Mesenchymal stem cell (in vitro differentiated cells and primary cell): ENCODE results near the gene SMS.

Experiments
- DNase-seq: peaks from one replicate; pipeline ENCODE4 v3.0.0-alpha.2; 2013
- H2AFZ ChIP-seq: one replicate; pipeline ENCODE4 v1.6.1; 2013; ENCODE audit warnings: low read depth, mild to moderate bottlenecking, control low read depth, inconsistent platforms, low read length, moderate library complexity
- H2AK5ac ChIP-seq: 2 replicates; pipeline ENCODE4 v1.6.1; 2013; ENCODE audit warnings: low read length, moderate library complexity, mild to moderate bottlenecking, inconsistent platforms; ENCODE audit not compliant: severe bottlenecking
- H2BK120ac ChIP-seq: one replicate; pipeline ENCODE4 v1.6.1; 2013; ENCODE audit warnings: low read depth, mild to moderate bottlenecking, inconsistent platforms, low read length, moderate library complexity
- H2BK12ac ChIP-seq, 2 experiments: one replicate each; pipeline ENCODE4 v1.6.1; 2013; ENCODE audit warnings: inconsistent platforms in 2 of 2, low read length in 2 of 2, mild to moderate bottlenecking in 2 of 2, moderate library complexity in 2 of 2, control low read depth in 1 of 2
- H2BK15ac ChIP-seq: one replicate; pipeline ENCODE4 v1.6.1; 2013; ENCODE audit warnings: mild to moderate bottlenecking, low read depth, inconsistent platforms; ENCODE audit not compliant: poor library complexity, severe bottlenecking
- H2BK5ac ChIP-seq: 2 replicates; pipeline ENCODE4 v1.6.1; 2013; ENCODE audit warnings: low read depth, mild to moderate bottlenecking, low read length, control low read depth, inconsistent platforms; ENCODE audit not compliant: poor library complexity, severe bottlenecking
- H3K14ac ChIP-seq, 2 experiments: one replicate each; pipeline ENCODE4 v1.6.1; 2013; ENCODE audit warnings: inconsistent platforms in 2 of 2, low read length in 2 of 2, control low read depth in 1 of 2, mild to moderate bottlenecking in 1 of 2, moderate library complexity in 1 of 2
- H3K18ac ChIP-seq, 2 experiments: one replicate each; pipeline ENCODE4 v1.6.1; 2013; ENCODE audit warnings: inconsistent platforms in 2 of 2, low read length in 2 of 2, control low read depth in 1 of 2, low read depth in 1 of 2, mild to moderate bottlenecking in 1 of 2
- H3K23ac ChIP-seq, 2 experiments: one replicate each; pipeline ENCODE4 v1.6.1; 2013; ENCODE audit warnings: inconsistent platforms in 2 of 2, low read length in 2 of 2, mild to moderate bottlenecking in 2 of 2, moderate library complexity in 2 of 2, control low read depth in 1 of 2
- H3K27ac ChIP-seq: 2 replicates; pipeline ENCODE4 v1.5.1; 2013; ENCODE audit warnings: mild to moderate bottlenecking, moderate library complexity, low read length, control low read depth, inconsistent platforms; ENCODE audit not compliant: poor library complexity, severe bottlenecking
- H3K27me3 ChIP-seq, 2 experiments: 2 replicates each; pipeline versions ENCODE4 v1.6.1 to v1.7.0; 2013; ENCODE audit warnings: low read length in 2 of 2, mild to moderate bottlenecking in 2 of 2, moderate library complexity in 2 of 2, control low read depth in 1 of 2, inconsistent platforms in 1 of 2; ENCODE audit not compliant: control insufficient read depth in 1 of 2, insufficient read depth in 1 of 2
- H3K36me3 ChIP-seq, 2 experiments: 2 replicates each; pipeline versions ENCODE4 v1.6.1 to v1.7.0; 2013; ENCODE audit warnings: low read length in 2 of 2, control low read depth in 1 of 2, inconsistent platforms in 1 of 2, low read depth in 1 of 2, mild to moderate bottlenecking in 1 of 2; ENCODE audit not compliant: insufficient read depth in 2 of 2, control insufficient read depth in 1 of 2
- H3K4ac ChIP-seq, 2 experiments: one replicate each; pipeline ENCODE4 v1.6.1; 2013; ENCODE audit warnings: inconsistent platforms in 2 of 2, low read length in 2 of 2, mild to moderate bottlenecking in 2 of 2, moderate library complexity in 2 of 2, control low read depth in 1 of 2, low read depth in 1 of 2
- H3K4me1 ChIP-seq: 2 replicates; pipeline ENCODE4 v1.6.1; 2013; ENCODE audit warnings: low read depth, low read length, control low read depth; ENCODE audit not compliant: control insufficient read depth, insufficient read depth
- H3K4me2 ChIP-seq: 2 replicates; pipeline ENCODE4 v1.6.1; 2013; ENCODE audit warnings: low read length, mild to moderate bottlenecking, inconsistent platforms; ENCODE audit not compliant: poor library complexity, severe bottlenecking
- H3K4me3 ChIP-seq, 2 experiments: 2 replicates each; pipeline versions ENCODE4 v1.5.1 to v1.7.0; 2013; ENCODE audit warnings: low read length in 2 of 2, mild to moderate bottlenecking in 2 of 2, control low read depth in 1 of 2, low read depth in 1 of 2; ENCODE audit not compliant: insufficient read depth in 1 of 2
- H3K79me1 ChIP-seq: replicated peaks from 2 replicates; pipeline ENCODE4 v1.6.1; 2013; ENCODE audit warnings: mild to moderate bottlenecking, control low read depth, low read length, inconsistent platforms; ENCODE audit not compliant: poor library complexity, severe bottlenecking
- H3K9ac ChIP-seq: 2 replicates; pipeline ENCODE4 v1.7.0; 2013; ENCODE audit warnings: mild to moderate bottlenecking, low read length, moderate library complexity
- H3K9me3 ChIP-seq: 2 replicates; pipeline ENCODE4 v1.7.0; 2013; ENCODE audit warnings: mild to moderate bottlenecking, low read length; ENCODE audit not compliant: control insufficient read depth
- H4K8ac ChIP-seq: one replicate; pipeline ENCODE4 v1.6.1; 2013; ENCODE audit warnings: inconsistent platforms, mild to moderate bottlenecking, low read length, moderate library complexity
- H4K91ac ChIP-seq: one replicate; pipeline ENCODE4 v1.6.1; 2013; ENCODE audit warnings: mild to moderate bottlenecking, low read length, inconsistent platforms
- WGBS: methylation state at CpG from one replicate; pipeline ENCODE4 v1.1.7; 2013; ENCODE audit warnings: mixed read lengths; 5-methylcytosine and 5-hydroxymethylcytosine counted together

Gene SMS

DNA sequence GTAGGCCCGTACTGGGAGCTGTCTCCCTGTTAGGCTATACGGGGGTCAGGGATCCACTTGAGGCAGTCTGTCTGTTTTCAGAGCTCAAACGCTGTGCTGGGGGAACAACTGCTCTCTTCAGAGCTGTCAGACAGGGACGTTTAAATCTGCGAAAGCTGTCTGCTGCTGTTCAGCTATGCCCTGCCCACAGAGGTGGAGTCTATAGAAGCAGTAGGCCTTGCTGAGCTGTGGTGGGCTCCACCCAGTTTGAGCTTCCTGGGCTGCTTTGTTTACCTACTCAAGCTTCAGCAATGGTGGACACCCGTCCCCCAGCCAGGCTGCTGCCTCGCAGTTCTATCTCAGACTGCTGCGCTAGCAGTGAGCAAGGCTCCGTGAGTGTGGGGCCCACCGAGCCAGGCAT, 64.4 kb downstream of the SMS start:
- Histone ChIP-seq H2BK5ac (no peak overlapping the region), H3K79me1 (peaks cover 3% of the 10 kb centered on the region), H3K4me3 (no peak overlapping the region), H2AFZ (no peak overlapping the region), H4K91ac (no peak overlapping the region), H2BK15ac (no peak overlapping the region), H4K8ac (no peak overlapping the region), H3K23ac (no peak overlapping the region), H3K4me2 (no peak overlapping the region), H2BK120ac (no peak overlapping the region), H3K27me3 (no peaks in the 10 kb centered on the region), H3K14ac (no peak overlapping the region), H3K9me3 (peaks cover 6% of the 10 kb centered on the region), H3K4me1 (no peaks in the 10 kb centered on the region), H2BK12ac (no peak overlapping the region), H2AK5ac (no peak overlapping the region), H3K27ac (no peak overlapping the region), H3K4ac (no peak overlapping the region), H3K36me3 (peaks cover 5 to 17% of the 10 kb centered on the region in 2 experiments), H3K18ac (no peak overlapping the region), H3K9ac (no peak overlapping the region)
- DNase-seq: no peak
- 98% methylated on average over 10 of the region's 10 CpGs for WGBS

DNA sequence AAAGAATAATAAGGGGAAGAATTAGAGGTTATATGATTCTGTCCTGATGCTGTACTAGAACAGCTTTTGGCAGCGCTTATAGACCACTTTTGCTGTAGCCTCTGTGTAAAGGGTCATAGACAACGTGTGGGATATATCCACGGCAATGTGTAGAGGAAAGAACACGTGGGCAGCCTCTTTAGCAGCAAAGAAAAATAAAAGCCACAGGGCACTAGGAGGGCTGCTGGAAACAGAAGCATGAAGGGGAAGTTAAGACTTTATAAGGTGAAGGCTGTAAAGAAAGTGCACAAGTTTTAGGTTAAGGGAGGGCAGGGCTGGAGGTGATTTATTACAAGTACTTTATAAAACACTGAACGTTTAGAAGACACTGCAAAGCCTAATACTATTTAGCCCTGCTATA, 71.5 kb downstream of the SMS start:
- Histone ChIP-seq H3K27ac (no peak overlapping the region), H3K79me1 (no peaks in the 10 kb centered on the region), H3K4me3 (no peak overlapping the region), H2AK5ac (no peak overlapping the region), H3K9me3 (peaks cover 6% of the 10 kb centered on the region), H2BK120ac (no peak overlapping the region), H2BK5ac (no peak overlapping the region), H3K23ac (no peak overlapping the region), H2AFZ (no peak overlapping the region), H3K4ac (no peak overlapping the region), H3K18ac (no peak overlapping the region), H4K91ac (no peak overlapping the region), H4K8ac (no peak overlapping the region), H2BK15ac (no peak overlapping the region), H3K14ac (no peak overlapping the region), H3K4me1 (no peaks in the 10 kb centered on the region), H3K27me3 (peaks cover 0 to 3% of the 10 kb centered on the region in 2 experiments), H3K36me3 (peaks cover 0 to 3% of the 10 kb centered on the region in 2 experiments), H3K4me2 (no peak overlapping the region), H2BK12ac (no peak overlapping the region), H3K9ac (no peak overlapping the region)
- DNase-seq: no peak
- 69% methylated on average over 4 of the region's 5 CpGs for WGBS

DNA sequence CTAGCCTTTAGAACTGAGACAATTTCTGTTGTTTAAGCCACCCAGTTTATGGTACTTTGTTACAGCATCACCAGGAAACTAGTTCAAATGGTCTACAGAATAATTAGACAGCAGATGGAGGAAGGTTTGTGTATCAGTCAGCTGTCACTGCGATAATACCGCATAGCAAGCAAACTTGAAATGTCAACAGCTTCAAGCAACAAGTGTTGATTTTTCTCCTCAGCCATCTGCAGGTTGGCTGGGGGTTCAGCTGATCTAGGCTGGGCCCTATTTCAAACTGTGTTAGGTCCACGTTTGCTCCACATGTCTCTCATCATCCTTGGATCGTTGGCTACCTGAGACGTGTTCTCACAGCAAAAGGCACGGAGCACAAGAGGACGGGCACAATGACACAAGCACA, 72.4 kb downstream of the SMS start:
- Histone ChIP-seq H3K9me3 (peaks cover 6% of the 10 kb centered on the region), H3K14ac (no peak overlapping the region), H3K4ac (no peak overlapping the region), H2BK120ac (no peak overlapping the region), H3K27ac (no peak overlapping the region), H3K4me1 (no peaks in the 10 kb centered on the region), H3K9ac (no peak overlapping the region), H2BK12ac (no peak overlapping the region), H2AK5ac (no peak overlapping the region), H2BK5ac (no peak overlapping the region), H3K23ac (no peak overlapping the region), H4K91ac (no peak overlapping the region), H3K4me3 (no peak overlapping the region), H3K27me3 (peaks cover 0 to 3% of the 10 kb centered on the region in 2 experiments), H3K79me1 (no peaks in the 10 kb centered on the region), H3K36me3 (peaks cover 0 to 3% of the 10 kb centered on the region in 2 experiments), H2BK15ac (no peak overlapping the region), H4K8ac (no peak overlapping the region), H3K18ac (no peak overlapping the region), H3K4me2 (no peak overlapping the region), H2AFZ (no peak overlapping the region)
- 96% methylated on average over 7 of the region's 7 CpGs for WGBS
- no peak for DNase-seq

DNA sequence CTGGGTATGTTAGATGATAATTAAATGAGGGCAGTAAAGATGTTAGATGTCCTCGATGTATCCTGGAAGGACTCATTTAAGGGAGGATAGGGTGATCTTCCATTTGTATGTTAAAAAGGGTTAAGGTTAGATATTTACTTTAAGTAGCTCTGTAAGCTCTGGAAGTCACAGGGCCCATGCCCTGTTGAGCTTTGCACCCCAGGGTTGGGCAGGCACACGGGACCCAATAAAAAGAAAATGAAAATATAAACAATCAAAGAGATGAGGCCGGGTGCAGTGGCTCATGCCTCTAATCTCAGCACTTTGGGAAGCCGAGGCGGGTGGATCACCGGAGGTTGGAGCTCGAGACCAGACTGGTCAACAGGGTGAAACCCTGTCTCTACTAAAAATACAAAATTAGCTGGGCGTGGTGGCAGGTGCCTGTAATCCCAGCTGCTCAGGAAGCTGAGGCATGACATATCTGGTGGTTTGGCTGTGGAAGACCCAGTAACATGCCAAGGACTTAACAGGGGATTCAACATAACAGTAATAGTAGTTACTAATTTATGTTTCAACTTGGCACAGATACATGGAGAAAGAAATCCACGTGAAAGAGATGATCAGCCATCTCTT, 74.7 kb downstream of the SMS start:
- Histone ChIP-seq H3K18ac (no peak overlapping the region), H3K14ac (no peak overlapping the region), H3K4ac (no peak overlapping the region), H3K9me3 (no peaks in the 10 kb centered on the region), H3K27ac (no peak overlapping the region), H3K79me1 (no peaks in the 10 kb centered on the region), H2AK5ac (no peak overlapping the region), H3K27me3 (peaks cover 0 to 3% of the 10 kb centered on the region in 2 experiments), H2BK5ac (no peak overlapping the region), H3K23ac (no peak overlapping the region), H3K9ac (no peak overlapping the region), H3K4me1 (no peaks in the 10 kb centered on the region), H3K36me3 (no peaks in the 10 kb centered on the region), H2BK12ac (no peak overlapping the region), H3K4me2 (no peak overlapping the region), H3K4me3 (no peak overlapping the region), H2AFZ (no peak overlapping the region), H4K8ac (no peak overlapping the region), H4K91ac (no peak overlapping the region), H2BK120ac (no peak overlapping the region), H2BK15ac (no peak overlapping the region)
- 96% methylated on average over 6 of the region's 9 CpGs for WGBS
- no peak for DNase-seq
